Measurements from ENCODE around the gene TREH. TPM values are rescaled to one million over a fixed set of nuclear protein-coding genes. Genes with fewer than 3 reads are reported as not detected.

The TREH gene
- total RNA-seq, 2 experiments from 2014 or later: not detected

GRCh38 chr11:118623269-118623655 is 56.2 kb downstream of the TREH start:
- ChIA-PET CTCF (ENCODE audit: unreplicated experiment) (no interaction called here), POLR2A (no interaction called here)
- Histone ChIP-seq H3K4me2 (ENCODE audit: low read length) (no peak overlapping the region), H3K4me3 (ENCODE audit: low read depth, low read length, poor library complexity, severe bottlenecking) (no peak overlapping the region), H3K36me3 (ENCODE audit: insufficient read depth, low read length) (no peaks in the 10 kb centered on the region), H3K79me2 (ENCODE audit: insufficient read depth, low read depth, low read length) (no peaks in the 10 kb centered on the region), H4K20me1 (ENCODE audit: insufficient read depth, low read length) (no peaks in the 10 kb centered on the region), H3K9me3 (ENCODE audit: low read length) (no peaks in the 10 kb centered on the region), H3K9me2 (ENCODE audit: insufficient read depth, low read length) (no peaks in the 10 kb centered on the region), H2AFZ (ENCODE audit: low read length) (no peak overlapping the region), H3K4me1 (ENCODE audit: insufficient read depth, low read length, poor library complexity, severe bottlenecking) (no peaks in the 10 kb centered on the region), H3K27ac (ENCODE audit: low read depth, low read length, poor library complexity, severe bottlenecking) (no peak overlapping the region)
- intact Hi-C loops (cut with micrococcal nuclease; ENCODE audit: unreplicated experiment): no loop called here
- TF ChIP-seq CTCF (conservative IDR thresholded peaks at IDR 0.05; ENCODE audit: low read length) (no peak), EZH2phosphoT487 (IDR thresholded peaks at IDR 0.05; ENCODE audit: borderline replicate concordance, low read depth, low read length) (no peak)
- DNase-seq (ENCODE audit: low spot score): no peak
- no TSS peak for BruUV-seq (replicated peaks)

GRCh38 chr11:118622376-118623268 is 56.8 kb downstream of the TREH start:
- Histone ChIP-seq H3K4me2 (ENCODE audit: low read length) (no peak overlapping the region), H2AFZ (ENCODE audit: low read length) (no peak overlapping the region), H3K4me1 (ENCODE audit: insufficient read depth, low read length, poor library complexity, severe bottlenecking) (no peaks in the 10 kb centered on the region), H3K9me3 (ENCODE audit: low read length) (no peaks in the 10 kb centered on the region), H4K20me1 (ENCODE audit: insufficient read depth, low read length) (no peaks in the 10 kb centered on the region), H3K79me2 (ENCODE audit: insufficient read depth, low read depth, low read length) (no peaks in the 10 kb centered on the region), H3K27ac (ENCODE audit: low read depth, low read length, poor library complexity, severe bottlenecking) (no peak overlapping the region), H3K36me3 (ENCODE audit: insufficient read depth, low read length) (no peaks in the 10 kb centered on the region), H3K9me2 (ENCODE audit: insufficient read depth, low read length) (no peaks in the 10 kb centered on the region), H3K4me3 (ENCODE audit: low read depth, low read length, poor library complexity, severe bottlenecking) (no peak overlapping the region)
- ChIA-PET CTCF (ENCODE audit: unreplicated experiment) (no interaction called here), POLR2A (no interaction called here)
- intact Hi-C loops (cut with micrococcal nuclease; ENCODE audit: unreplicated experiment): no loop called here
- BruUV-seq (replicated peaks): no TSS peak
- TF ChIP-seq EZH2phosphoT487 (IDR thresholded peaks at IDR 0.05; ENCODE audit: borderline replicate concordance, low read depth, low read length): no peak
- no peak for TF ChIP-seq CTCF (conservative IDR thresholded peaks at IDR 0.05; ENCODE audit: low read length)
- no peak for DNase-seq (ENCODE audit: low spot score)

- Histone ChIP-seq H3K4me3 (ENCODE audit: low read depth, low read length, poor library complexity, severe bottlenecking) (no peak overlapping the region), H3K9me2 (ENCODE audit: insufficient read depth, low read length) (no peaks in the 10 kb centered on the region), H3K27ac (ENCODE audit: low read depth, low read length, poor library complexity, severe bottlenecking) (no peak overlapping the region), H3K36me3 (ENCODE audit: insufficient read depth, low read length) (no peaks in the 10 kb centered on the region), H3K9me3 (ENCODE audit: low read length) (no peaks in the 10 kb centered on the region), H3K79me2 (ENCODE audit: insufficient read depth, low read depth, low read length) (no peaks in the 10 kb centered on the region), H3K4me1 (ENCODE audit: insufficient read depth, low read length, poor library complexity, severe bottlenecking) (no peaks in the 10 kb centered on the region), H2AFZ (ENCODE audit: low read length) (no peak overlapping the region), H3K4me2 (ENCODE audit: low read length) (no peak overlapping the region), H4K20me1 (ENCODE audit: insufficient read depth, low read length) (no peaks in the 10 kb centered on the region)
- no peak for DNase-seq (ENCODE audit: low spot score)
- intact Hi-C loops (cut with micrococcal nuclease; ENCODE audit: unreplicated experiment): no loop called here
- no TSS peak for BruUV-seq (replicated peaks)
- no peak for TF ChIP-seq CTCF (conservative IDR thresholded peaks at IDR 0.05; ENCODE audit: low read length)
- TF ChIP-seq EZH2phosphoT487 (IDR thresholded peaks at IDR 0.05; ENCODE audit: borderline replicate concordance, low read depth, low read length): no peak
- ChIA-PET CTCF (ENCODE audit: unreplicated experiment) (interaction anchor here (0.8 kb wide), 1 partner anchor 13 kb away, joined by 6 read pairs; no protein-coding TSS in a partner anchor), POLR2A (no interaction called here)
Observed at GRCh38 chr11:118621784-118622375, 57.6 kb downstream of the TREH start.
